IMR-90 (cell line): ENCODE results near the gene POLR1E. TPM values are rescaled to one million over a fixed set of nuclear protein-coding genes. Genes with fewer than 3 reads are reported as not detected.

ENCODE experiments used
- ATAC-seq: fragments of 200-7000 bp; cut with Tn5 transposase; 2 replicates; pipeline ENCODE4 v1.9.1; 2020; ENCODE audit warnings: low read depth, mild to moderate bottlenecking, moderate library complexity
- BruUV-seq: library from RNA; stranded (reverse); fragments of 400-500 nt; replicated peaks from 2 replicates; lab custom pipeline; 2021; lab: Mats Ljungman, UMichigan
- CTCF ChIA-PET: fragments of 300-600 bp; formaldehyde crosslinking; extraction: SDS; loops from one replicate; lab custom pipeline; 2021; ENCODE audit warnings: antibody characterized with exemption; lab: Yijun Ruan, JAX
- POLR2A ChIA-PET: fragments of 300-600 bp; sonication (Branson Sonifier 250); formaldehyde crosslinking; loops from one replicate; lab custom pipeline; 2022; ENCODE audit warnings: antibody characterized with exemption; ENCODE audit not compliant: unreplicated experiment; lab: Charles Lee
- DNase-seq: peaks from one replicate; pipeline ENCODE4 v3.0.0; 2013
- H2AFZ ChIP-seq: replicated peaks from 2 replicates; pipeline ENCODE3; 2013; ENCODE audit warnings: low read length, mild to moderate bottlenecking; ENCODE audit not compliant: poor library complexity
- H2AK5ac ChIP-seq: 2 replicates; pipeline ENCODE4 v1.6.1; 2013; ENCODE audit warnings: low read depth, low read length, inconsistent platforms
- H2AK9ac ChIP-seq: replicated peaks from 2 replicates; pipeline ENCODE3; 2013; ENCODE audit warnings: mild to moderate bottlenecking, low read depth, low read length, moderate library complexity; ENCODE audit not compliant: poor library complexity
- H2BK120ac ChIP-seq: 2 replicates; pipeline ENCODE4 v1.6.1; 2013; ENCODE audit warnings: low read depth, low read length, inconsistent platforms
- H2BK15ac ChIP-seq: 3 replicates; pipeline ENCODE4 v1.6.1; 2013; ENCODE audit warnings: low read depth, low read length, inconsistent platforms
- H2BK20ac ChIP-seq: 2 replicates; pipeline ENCODE4 v1.6.1; 2013; ENCODE audit warnings: low read depth, mild to moderate bottlenecking, inconsistent platforms, low read length, moderate library complexity
- H2BK5ac ChIP-seq: 2 replicates; pipeline ENCODE4 v1.6.1; 2013; ENCODE audit warnings: mild to moderate bottlenecking, low read depth, low read length, inconsistent platforms; ENCODE audit not compliant: poor library complexity, severe bottlenecking
- H3K14ac ChIP-seq: replicated peaks from 2 replicates; pipeline ENCODE4 v1.6.1; 2013; ENCODE audit warnings: low read depth, low read length, inconsistent platforms
- H3K18ac ChIP-seq: 2 replicates; pipeline ENCODE4 v1.6.1; 2013; ENCODE audit warnings: low read depth, low read length, control low read depth
- H3K23ac ChIP-seq: 2 replicates; pipeline ENCODE4 v1.6.1; 2013; ENCODE audit warnings: low read depth, low read length, inconsistent platforms
- H3K27ac ChIP-seq: 2 replicates; pipeline ENCODE4 v1.5.1; 2013; ENCODE audit warnings: mild to moderate bottlenecking, control low read depth, low read length; ENCODE audit not compliant: insufficient read depth
- H3K27me3 ChIP-seq: 2 replicates; pipeline ENCODE4 v1.6.1; 2013; ENCODE audit warnings: low read length; ENCODE audit not compliant: control insufficient read depth, insufficient read depth
- H3K36me3 ChIP-seq: 2 replicates; pipeline ENCODE4 v1.6.1; 2013; ENCODE audit warnings: low read length, mixed read lengths; ENCODE audit not compliant: control insufficient read depth, insufficient read depth
- H3K4ac ChIP-seq: 2 replicates; pipeline ENCODE4 v1.6.1; 2013; ENCODE audit warnings: low read depth, low read length, inconsistent platforms
- H3K4me1 ChIP-seq: 2 replicates; pipeline ENCODE4 v1.6.1; 2013; ENCODE audit warnings: low read length, mixed read lengths; ENCODE audit not compliant: control insufficient read depth, insufficient read depth
- H3K4me2 ChIP-seq: 2 replicates; pipeline ENCODE4 v1.6.1; 2013; ENCODE audit warnings: low read depth, mild to moderate bottlenecking, control low read depth, low read length, moderate library complexity
- H3K4me3 ChIP-seq: 2 replicates; pipeline ENCODE4 v1.5.1; 2013; ENCODE audit warnings: low read depth, mild to moderate bottlenecking, control low read depth, low read length, moderate library complexity; ENCODE audit not compliant: insufficient read depth
- H3K56ac ChIP-seq: 2 replicates; pipeline ENCODE4 v1.6.1; 2013; ENCODE audit warnings: low read length, inconsistent platforms; ENCODE audit not compliant: insufficient read depth; ENCODE audit errors: extremely low read depth
- H3K79me1 ChIP-seq, 2 experiments: 2 replicates each; pipeline ENCODE4 v1.6.1; 2013; ENCODE audit warnings: low read length in 2 of 2, inconsistent platforms in 1 of 2, low read depth in 1 of 2
- H3K9ac ChIP-seq: 2 replicates; pipeline ENCODE4 v1.6.1; 2013; ENCODE audit warnings: low read depth, low read length, control low read depth
- H3K9me1 ChIP-seq: 2 replicates; pipeline ENCODE4 v1.6.1; 2013; ENCODE audit warnings: low read length, inconsistent platforms; ENCODE audit not compliant: insufficient read depth
- H3K9me3 ChIP-seq: 2 replicates; pipeline ENCODE4 v1.6.1; 2013; ENCODE audit warnings: low read length; ENCODE audit not compliant: control insufficient read depth, insufficient read depth
- H4K20me1 ChIP-seq: 2 replicates; pipeline ENCODE4 v1.6.1; 2013; ENCODE audit warnings: low read length, inconsistent platforms; ENCODE audit not compliant: insufficient read depth
- H4K5ac ChIP-seq: 2 replicates; pipeline ENCODE4 v1.6.1; 2013; ENCODE audit warnings: mild to moderate bottlenecking, low read depth, low read length, control low read depth
- H4K8ac ChIP-seq, 2 experiments: 2 replicates each; pipeline ENCODE4 v1.6.1; 2013; ENCODE audit warnings: low read depth in 2 of 2, low read length in 2 of 2, control low read depth in 1 of 2, inconsistent platforms in 1 of 2
- H4K91ac ChIP-seq: 2 replicates; pipeline ENCODE4 v1.6.1; 2013; ENCODE audit warnings: low read depth, low read length, inconsistent platforms; ENCODE audit not compliant: insufficient read depth
- CEBPB ChIP-seq: IDR thresholded peaks from 2 replicates; pipeline ENCODE4 v1.6.1; 2012; ENCODE audit warnings: low read depth, low read length, improper control_type of control experiment
- MAZ ChIP-seq: IDR thresholded peaks from 2 replicates; pipeline ENCODE4 v1.6.1; 2012; ENCODE audit warnings: low read depth, mild to moderate bottlenecking, low read length, improper control_type of control experiment, moderate library complexity, borderline replicate concordance
- RAD21 ChIP-seq: IDR thresholded peaks from 2 replicates; pipeline ENCODE4 v1.6.1; 2012; ENCODE audit warnings: low read length, improper control_type of control experiment
- SMC3 ChIP-seq: fragments of 150-350 bp; IDR thresholded peaks from 2 replicates; pipeline ENCODE4 v1.6.1; 2016; ENCODE audit warnings: low read depth, mild to moderate bottlenecking, antibody characterized with exemption, low read length, moderate library complexity
- WGBS, 2 experiments: methylation state at CpG; one replicate each; pipeline versions ENCODE4 v1.1.5 to v1.1.7; 2013; ENCODE audit warnings: missing lambda C conversion rate in 2 of 2; ENCODE audit not compliant: insufficient read length in 1 of 2; ENCODE audit errors: extremely low coverage in 2 of 2; 5-methylcytosine and 5-hydroxymethylcytosine counted together
- dilution Hi-C: fragments of 300-500 bp; cut with HindIII; formaldehyde crosslinking; loops from one replicate; pipeline ENCODE4 v1.14.3; 2018; ENCODE audit warnings: low sequenced_read_pairs; ENCODE audit not compliant: unreplicated experiment
- in situ Hi-C: fragments of 300-500 bp; cut with MboI; formaldehyde crosslinking; loops from 3 replicates; pipeline ENCODE4 v1.14.3; 2019; ENCODE audit warnings: low sequenced_read_pairs, inconsistent platforms, mixed read lengths
- intact Hi-C: fragments of 100-400 bp; cut with micrococcal nuclease; formaldehyde crosslinking; loops from 2 replicates; pipeline ENCODE4 v1.10.0; 2022
- polyA plus RNA-seq, 3 experiments: library from polyadenylated mRNA; depleted of rRNA; stranded (reverse); fragments of >200 nt; gene quantifications; 2 replicates each; pipeline ENCODE4 v1.2.3, GENCODE V29; 2012; ENCODE audit warnings: low replicate concordance in 1 of 3
- total RNA-seq: library from RNA; depleted of rRNA; stranded (reverse); fragments of >200 nt; gene quantifications from 2 replicates; pipeline ENCODE4 v1.2.3, GENCODE V29; 2012

POLR1E gene
- total and polyA plus RNA-seq, 2 of the 4 experiments (the other 2 are of a cell fraction): 48.0 to 71.9 TPM

GRCh38 chr9:37522971-37523370 is 37.2 kb downstream of the POLR1E start:
- no peak overlapping the region for H4K8ac ChIP-seq
- H3K4me3 ChIP-seq: no peak overlapping the region
- H3K9ac ChIP-seq: no peak overlapping the region
- H3K9me3 ChIP-seq: no peaks in the 10 kb centered on the region
- no peak overlapping the region for H2AK5ac ChIP-seq
- no CpG with 5 or more reads among the region's 2 CpGs for WGBS, 2 experiments
- no peak overlapping the region for H4K5ac ChIP-seq
- POLR2A ChIA-PET: no interaction called here
- CTCF ChIA-PET: no interaction called here
- H2BK120ac ChIP-seq: no peak overlapping the region
- no peak overlapping the region for H4K91ac ChIP-seq
- no TSS peak for BruUV-seq
- no peaks in the 10 kb centered on the region for H3K27me3 ChIP-seq
- ATAC-seq: no peak
- H3K14ac ChIP-seq: no peak overlapping the region
- H3K9me1 ChIP-seq: 0 out of 2 replicates have a peak, but pooled peaks cover 4% of the 10 kb centered on the region
- H3K4me2 ChIP-seq: no peak overlapping the region
- H2AFZ ChIP-seq: no peak overlapping the region
- H3K4me1 ChIP-seq: no peaks in the 10 kb centered on the region
- H3K23ac ChIP-seq: no peak overlapping the region
- H3K4ac ChIP-seq: no peak overlapping the region
- no peak for TF ChIP-seq SMC3
- no peak for TF ChIP-seq RAD21
- TF ChIP-seq CEBPB: no peak
- no peak for TF ChIP-seq MAZ
- H3K56ac ChIP-seq: no peak overlapping the region
- no peak overlapping the region for H3K18ac ChIP-seq
- no peak for DNase-seq
- no peaks in the 10 kb centered on the region for H4K20me1 ChIP-seq
- no peak overlapping the region for H2BK5ac ChIP-seq
- H2AK9ac ChIP-seq: no peak overlapping the region
- in situ Hi-C loops (no loop called here), intact Hi-C loops (no loop called here), dilution Hi-C loops (no loop called here)
- H3K27ac ChIP-seq: no peak overlapping the region
- no peak overlapping the region for H2BK15ac ChIP-seq
- H2BK20ac ChIP-seq: no peak overlapping the region
- H3K79me1 ChIP-seq: no peaks in the 10 kb centered on the region
- peaks cover 31% of the 10 kb centered on the region for H3K36me3 ChIP-seq
